K562 (cell line): ENCODE results near the gene FAAH.

ENCODE experiments used
- POLR3A ChIP-seq: IDR thresholded peaks from 2 replicates; pipeline ENCODE4 v1.6.1; 2011; ENCODE audit warnings: borderline replicate concordance, mild to moderate bottlenecking, moderate library complexity; ENCODE audit not compliant: insufficient read length, insufficient read depth; ENCODE audit errors: extremely low read depth
- REST ChIP-seq, 2 experiments: fragments of 450-650 bp; formaldehyde crosslinking in 1 of 2; IDR thresholded peaks; 2 replicates each; pipeline versions ENCODE4 v1.4.0 to v1.6.1; 2014 to 2020; ENCODE audit warnings: mild to moderate bottlenecking in 2 of 2, borderline replicate concordance in 1 of 2, low read depth in 1 of 2
- SP1 ChIP-seq: sonication (generic); formaldehyde crosslinking; IDR thresholded peaks from 2 replicates; pipeline ENCODE4 v1.8.1; 2022; ENCODE audit warnings: mild to moderate bottlenecking, missing genetic modification reagents
- ZNF551 ChIP-seq: fragments of 250-450 bp; sonication (Bioruptor Pico); IDR thresholded peaks from 2 replicates; pipeline ENCODE4 v1.5.0; 2021; ENCODE audit warnings: mild to moderate bottlenecking, moderate library complexity

DNA sequence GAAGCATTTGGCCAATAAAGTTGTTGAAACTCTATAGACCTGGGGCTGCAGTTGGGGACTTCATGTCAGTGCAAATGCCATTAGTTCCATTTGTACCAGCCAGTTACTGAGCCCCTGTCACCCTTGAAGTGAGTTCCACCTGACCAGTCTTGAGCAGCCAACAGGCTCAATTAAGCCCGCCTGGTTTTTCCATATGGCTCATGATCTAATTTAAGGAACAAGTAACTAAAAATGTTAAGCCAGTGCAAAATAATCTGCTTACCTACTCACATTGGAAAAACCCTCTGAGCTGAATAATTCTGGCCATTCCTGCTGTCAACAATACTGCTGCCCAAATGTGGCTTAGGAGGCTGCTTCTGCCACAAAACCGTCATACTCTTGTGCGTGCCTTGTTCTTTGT lies 32.0 kb upstream of the FAAH start:
- TF ChIP-seq ZNF551 (CRISPR knock-in tag) (no peak), REST (IDR thresholded peaks at IDR 0.05; ENCODE audit: borderline replicate concordance) (no peak), REST (CRISPR knock-in tag; IDR thresholded peaks at IDR 0.05; ENCODE audit: low read depth) (no peak), SP1 (CRISPR knock-in tag) (no peak), POLR3A (no peak)
